Cardiac fibroblast (primary cell): Measurements from ENCODE around the gene RAB1A.

Experiments used
- DNase-seq, 2 donors: peaks; one replicate each; pipeline versions ENCODE4 v3.0.0 to v3.0.0-alpha.2; 2010; ENCODE audit warnings: low read depth in 2 of 2
- H3K4me3 ChIP-seq, 2 donors: replicated peaks in 1 of 2; 1 replicate in 1 of 2; 2 replicates in 1 of 2; pipeline ENCODE4 v1.5.1; 2011; ENCODE audit warnings: low read depth in 2 of 2, low read length in 2 of 2, mild to moderate bottlenecking in 2 of 2, moderate library complexity in 1 of 2
- TF ChIP-seq, protein P1 (sequence below): IDR thresholded peaks from one replicate; pipeline ENCODE4 v1.5.1; 2011; ENCODE audit warnings: low read depth, mild to moderate bottlenecking, low read length, inconsistent platforms

Gene RAB1A

DNA sequence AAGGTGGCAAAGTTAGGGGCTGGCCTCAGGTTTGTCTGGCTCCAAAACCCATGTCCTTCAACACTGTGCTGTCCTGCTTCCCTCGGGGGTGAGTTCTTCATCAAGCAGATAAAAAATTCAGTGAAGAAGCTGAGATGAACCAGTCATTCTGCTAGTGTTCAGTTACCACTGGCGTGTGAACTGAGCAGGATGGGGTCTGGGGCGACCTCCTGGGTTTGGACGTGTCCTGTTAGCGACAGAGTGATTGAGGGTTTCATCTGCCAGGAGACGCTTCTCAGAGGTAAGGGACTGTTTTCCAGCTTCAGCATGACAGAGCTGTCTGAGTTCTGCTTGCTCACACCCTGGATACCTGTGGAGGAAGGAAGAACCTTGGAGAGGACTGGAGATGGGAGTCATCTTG lies 59.0 kb downstream of the RAB1A start:
- TF ChIP-seq, protein P1, sequence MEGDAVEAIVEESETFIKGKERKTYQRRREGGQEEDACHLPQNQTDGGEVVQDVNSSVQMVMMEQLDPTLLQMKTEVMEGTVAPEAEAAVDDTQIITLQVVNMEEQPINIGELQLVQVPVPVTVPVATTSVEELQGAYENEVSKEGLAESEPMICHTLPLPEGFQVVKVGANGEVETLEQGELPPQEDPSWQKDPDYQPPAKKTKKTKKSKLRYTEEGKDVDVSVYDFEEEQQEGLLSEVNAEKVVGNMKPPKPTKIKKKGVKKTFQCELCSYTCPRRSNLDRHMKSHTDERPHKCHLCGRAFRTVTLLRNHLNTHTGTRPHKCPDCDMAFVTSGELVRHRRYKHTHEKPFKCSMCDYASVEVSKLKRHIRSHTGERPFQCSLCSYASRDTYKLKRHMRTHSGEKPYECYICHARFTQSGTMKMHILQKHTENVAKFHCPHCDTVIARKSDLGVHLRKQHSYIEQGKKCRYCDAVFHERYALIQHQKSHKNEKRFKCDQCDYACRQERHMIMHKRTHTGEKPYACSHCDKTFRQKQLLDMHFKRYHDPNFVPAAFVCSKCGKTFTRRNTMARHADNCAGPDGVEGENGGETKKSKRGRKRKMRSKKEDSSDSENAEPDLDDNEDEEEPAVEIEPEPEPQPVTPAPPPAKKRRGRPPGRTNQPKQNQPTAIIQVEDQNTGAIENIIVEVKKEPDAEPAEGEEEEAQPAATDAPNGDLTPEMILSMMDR = no peak
- DNase-seq = no peak
- H3K4me3 ChIP-seq = no peak overlapping the region

DNA sequence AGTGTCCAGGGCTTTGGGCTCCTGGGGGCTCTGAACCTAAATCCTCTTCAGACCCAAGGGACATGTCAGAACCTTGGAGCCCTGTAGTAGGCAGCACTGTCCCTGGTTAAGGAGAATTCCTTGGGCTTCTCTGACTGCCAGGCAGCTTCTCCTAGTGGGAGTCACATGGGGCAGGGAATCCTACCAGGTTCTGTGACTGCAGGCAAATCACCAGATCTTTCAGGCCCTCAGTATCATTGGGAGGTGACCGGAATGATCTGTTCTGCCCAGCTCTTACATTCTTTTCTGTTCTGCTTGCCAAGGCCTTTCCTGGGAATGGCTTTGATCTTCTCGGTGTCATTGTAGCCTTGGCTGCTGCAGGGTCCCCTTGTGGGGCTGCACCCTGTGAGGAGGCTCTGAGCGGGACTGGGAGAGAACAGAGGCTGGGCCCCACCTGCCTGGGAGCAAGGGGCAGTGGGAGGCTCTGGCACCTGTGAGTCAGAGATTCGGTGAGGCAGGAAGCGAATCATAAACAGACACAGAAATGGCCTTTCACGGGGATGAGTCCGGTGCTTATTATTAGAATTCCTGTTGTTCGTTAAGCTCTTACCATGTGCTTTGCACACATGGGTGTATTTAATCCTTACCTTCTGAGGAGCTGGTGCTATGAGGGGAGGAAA lies 59.6 kb downstream of the RAB1A start:
- TF ChIP-seq, protein P1 = peak; percentile 30
- peak; percentile 45 to 59 for DNase-seq
- H3K4me3 ChIP-seq = no peak overlapping the region

DNA sequence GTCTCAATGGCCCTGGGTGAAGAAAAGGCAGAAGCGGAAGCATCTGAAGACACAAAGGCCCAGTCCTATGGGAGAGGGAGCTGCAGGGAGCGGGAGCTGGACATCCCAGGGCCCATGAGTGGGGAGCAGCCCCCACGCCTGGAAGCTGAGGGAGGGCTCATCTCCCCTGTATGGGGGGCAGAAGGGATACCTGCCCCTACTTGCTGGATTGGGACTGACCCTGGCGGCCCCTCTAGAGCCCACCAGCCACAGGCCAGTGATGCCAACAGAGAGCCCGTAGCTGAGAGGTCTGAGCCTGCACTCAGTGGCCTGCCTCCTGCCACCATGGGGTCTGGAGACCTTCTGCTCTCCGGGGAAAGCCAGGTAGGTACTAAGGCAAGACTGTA lies 60.5 kb downstream of the RAB1A start:
- no peak for DNase-seq
- no peak overlapping the region for H3K4me3 ChIP-seq
- TF ChIP-seq, protein P1 = no peak

DNA sequence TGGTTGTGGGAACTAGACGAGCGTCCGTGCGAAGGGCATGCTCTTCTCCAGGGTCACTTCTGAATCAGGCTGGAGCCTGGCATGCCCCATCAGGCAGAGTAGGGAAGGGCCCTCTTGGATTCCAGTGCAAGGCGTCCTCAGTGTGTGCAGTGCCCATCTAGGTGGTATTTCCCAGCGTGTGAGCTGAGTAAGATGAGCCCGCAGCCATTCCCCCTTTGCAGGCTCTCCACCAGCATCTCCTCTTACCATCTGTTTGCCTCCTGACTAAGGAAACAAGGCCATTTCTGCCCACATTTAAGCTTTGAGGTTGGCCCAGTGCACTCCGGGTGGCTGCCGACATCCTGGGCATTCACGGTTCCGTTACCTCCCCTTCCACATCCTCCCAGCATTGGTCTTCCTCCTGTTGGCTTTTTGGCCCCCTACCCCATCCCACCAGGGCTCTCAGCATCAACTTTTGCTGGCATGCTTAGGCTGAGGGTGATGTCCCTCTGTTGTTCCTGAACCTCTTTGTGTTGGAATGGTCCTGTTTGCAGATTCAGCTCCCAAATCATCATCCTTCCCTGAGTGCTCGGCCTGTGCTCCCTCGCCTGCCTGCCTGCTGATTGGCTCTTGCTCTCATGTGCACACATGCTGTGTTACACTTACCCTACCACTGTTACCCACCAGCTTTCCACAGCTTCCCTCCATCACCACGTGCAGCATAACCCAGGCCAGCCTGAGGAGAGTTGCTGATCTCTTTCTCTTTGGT lies 61.9 kb downstream of the RAB1A start:
- no peak for DNase-seq
- H3K4me3 ChIP-seq = no peak overlapping the region
- TF ChIP-seq, protein P1 = no peak

DNA sequence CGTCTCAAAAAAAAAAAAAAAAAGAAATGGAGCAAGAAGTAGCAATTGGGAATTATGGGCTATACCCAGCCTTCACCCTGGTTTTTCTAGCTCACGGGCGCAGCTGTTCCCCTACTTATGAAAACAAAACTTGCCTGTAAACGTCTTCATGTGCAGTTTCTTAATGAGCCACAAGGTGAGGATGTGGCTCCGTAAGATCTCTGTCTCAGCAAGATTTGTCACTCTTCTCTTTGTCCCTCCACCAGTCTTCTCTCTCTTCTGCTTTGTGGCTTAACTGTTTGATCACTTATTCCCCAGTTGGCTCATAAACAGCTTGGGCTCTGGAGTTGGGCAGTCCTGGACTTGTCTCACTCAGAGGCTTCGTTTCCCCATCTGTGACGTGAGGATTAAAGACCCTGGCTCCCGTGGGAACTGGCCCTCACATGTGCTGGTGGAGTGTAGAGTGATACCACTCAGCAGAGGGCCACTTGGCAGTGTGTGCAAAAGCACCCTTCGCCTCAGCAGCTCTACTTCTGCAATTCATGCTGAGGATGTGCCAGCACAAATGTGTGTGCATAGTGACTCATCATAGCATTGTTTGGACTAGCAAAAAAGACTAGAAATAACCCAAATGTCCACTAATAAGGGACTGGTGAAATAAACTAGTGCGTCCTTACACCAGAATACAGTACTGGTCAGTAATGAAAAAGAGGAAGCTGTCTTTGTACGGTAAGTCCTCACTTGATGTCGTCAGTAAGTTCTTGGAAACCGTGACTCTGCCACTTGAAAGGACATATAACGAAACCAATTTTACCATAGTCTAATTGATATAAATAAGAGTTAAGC lies 65.0 kb downstream of the RAB1A start:
- DNase-seq = peak; percentile 95
- TF ChIP-seq, protein P1 = peak; percentile 66
- H3K4me3 ChIP-seq = no peak overlapping the region

DNA sequence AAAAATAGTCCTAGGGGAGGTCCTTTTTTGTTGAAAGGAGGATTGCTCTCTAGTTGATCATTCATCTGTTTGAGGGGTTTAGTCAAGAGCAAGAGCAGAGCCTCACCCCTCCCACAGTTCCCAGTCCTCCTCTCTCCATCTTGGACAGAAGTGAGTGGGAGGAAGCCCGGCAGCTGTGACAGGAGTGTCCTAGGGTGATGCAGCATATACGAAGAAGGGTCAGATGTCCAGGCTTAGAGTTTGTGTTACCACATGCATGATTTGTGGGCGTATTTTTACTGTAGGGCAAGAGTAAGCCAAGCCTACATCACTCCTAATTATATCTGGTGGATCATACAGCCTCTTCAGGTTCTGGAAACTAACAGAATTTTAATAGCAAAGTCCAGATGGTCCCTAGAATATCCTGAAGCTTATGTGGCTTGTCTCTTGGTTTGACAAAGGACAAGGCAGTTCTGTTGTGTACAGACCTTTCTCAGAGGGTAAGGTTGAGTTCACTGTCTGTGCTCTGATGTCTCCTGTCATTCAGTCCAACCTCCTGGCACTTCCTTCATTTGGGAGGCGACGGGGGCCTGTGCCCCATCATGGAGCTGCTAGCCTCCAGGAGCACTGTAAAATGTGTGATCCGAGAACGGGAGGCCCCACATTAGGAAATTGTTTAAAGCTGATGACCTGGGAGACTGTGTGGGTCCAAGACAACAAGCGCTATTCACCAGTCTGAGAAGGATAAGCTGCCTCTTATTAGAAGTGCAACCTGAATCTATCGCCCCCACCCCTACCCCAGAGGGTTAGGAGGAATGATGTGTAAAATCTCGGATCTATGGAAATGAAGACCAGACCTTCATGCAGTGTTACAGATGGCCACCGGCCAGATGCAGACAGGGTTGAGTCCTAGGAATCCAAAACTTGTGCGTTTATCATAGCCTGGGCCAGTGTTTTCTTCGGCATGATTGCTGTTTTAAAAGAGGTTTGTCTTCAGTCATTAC lies 66.8 kb downstream of the RAB1A start:
- peak; percentile 32 to 67 for DNase-seq
- H3K4me3 ChIP-seq = no peak overlapping the region
- TF ChIP-seq, protein P1 = no peak
